DMS 273 (cell line): ENCODE measurements around the gene SLC66A2.
A peak's percentile ranks its signal among the peaks of the same experiment; 100 is the strongest.

Experiments
- DNase-seq: peaks from one replicate; lab custom pipeline; 2025; ENCODE audit not compliant: unreplicated experiment; lab: John Stamatoyannopoulos, UW

The SLC66A2 gene

GRCh38 chr18:79938196-79938595, 13.3 kb downstream of the SLC66A2 start:
- no peak for DNase-seq

- no peak for DNase-seq
These were observed 14.2 kb downstream of the SLC66A2 start for GRCh38 chr18:79937103-79937860.

GRCh38 chr18:79936641-79937040, 14.8 kb downstream of the SLC66A2 start:
- no peak for DNase-seq

GRCh38 chr18:79935925-79936324, 15.5 kb downstream of the SLC66A2 start:
- no peak for DNase-seq

DNA sequence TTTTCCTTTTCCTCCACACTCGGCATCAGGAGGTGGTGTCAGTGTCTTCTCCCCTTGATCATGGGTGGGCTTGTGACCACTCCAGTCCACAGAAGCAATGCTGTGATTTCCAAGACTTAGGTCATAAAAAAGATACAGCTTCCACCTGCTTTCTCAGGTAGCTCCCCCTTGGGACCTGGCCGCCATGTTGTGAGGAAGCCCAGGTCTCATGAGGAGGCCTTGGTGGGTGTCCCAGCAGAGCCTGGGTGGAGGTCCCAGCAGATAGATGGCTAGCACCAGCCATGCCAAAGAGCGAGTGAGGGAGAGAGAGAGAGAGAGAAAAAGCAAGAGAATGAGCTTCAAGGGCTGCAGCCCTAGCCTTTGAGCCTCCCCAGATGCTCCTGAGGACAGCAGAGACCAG, 16.0 kb downstream of the SLC66A2 start:
- no peak for DNase-seq

- DNase-seq, result no peak
These were observed 16.4 kb downstream of the SLC66A2 start for GRCh38 chr18:79935098-79935480.

GRCh38 chr18:79934311-79935097, 16.9 kb downstream of the SLC66A2 start:
- no peak for DNase-seq

- no peak for DNase-seq
These were observed 17.7 kb downstream of the SLC66A2 start for GRCh38 chr18:79933765-79934164.

GRCh38 chr18:79932907-79933306, 18.5 kb downstream of the SLC66A2 start:
- no peak for DNase-seq

GRCh38 chr18:79931475-79931874, 20.0 kb downstream of the SLC66A2 start:
- no peak for DNase-seq

- DNase-seq, result no peak
These were observed 21.3 kb downstream of the SLC66A2 start for GRCh38 chr18:79930020-79930642.

- no peak for DNase-seq
These were observed 22.9 kb downstream of the SLC66A2 start for GRCh38 chr18:79928563-79928960.

DNA sequence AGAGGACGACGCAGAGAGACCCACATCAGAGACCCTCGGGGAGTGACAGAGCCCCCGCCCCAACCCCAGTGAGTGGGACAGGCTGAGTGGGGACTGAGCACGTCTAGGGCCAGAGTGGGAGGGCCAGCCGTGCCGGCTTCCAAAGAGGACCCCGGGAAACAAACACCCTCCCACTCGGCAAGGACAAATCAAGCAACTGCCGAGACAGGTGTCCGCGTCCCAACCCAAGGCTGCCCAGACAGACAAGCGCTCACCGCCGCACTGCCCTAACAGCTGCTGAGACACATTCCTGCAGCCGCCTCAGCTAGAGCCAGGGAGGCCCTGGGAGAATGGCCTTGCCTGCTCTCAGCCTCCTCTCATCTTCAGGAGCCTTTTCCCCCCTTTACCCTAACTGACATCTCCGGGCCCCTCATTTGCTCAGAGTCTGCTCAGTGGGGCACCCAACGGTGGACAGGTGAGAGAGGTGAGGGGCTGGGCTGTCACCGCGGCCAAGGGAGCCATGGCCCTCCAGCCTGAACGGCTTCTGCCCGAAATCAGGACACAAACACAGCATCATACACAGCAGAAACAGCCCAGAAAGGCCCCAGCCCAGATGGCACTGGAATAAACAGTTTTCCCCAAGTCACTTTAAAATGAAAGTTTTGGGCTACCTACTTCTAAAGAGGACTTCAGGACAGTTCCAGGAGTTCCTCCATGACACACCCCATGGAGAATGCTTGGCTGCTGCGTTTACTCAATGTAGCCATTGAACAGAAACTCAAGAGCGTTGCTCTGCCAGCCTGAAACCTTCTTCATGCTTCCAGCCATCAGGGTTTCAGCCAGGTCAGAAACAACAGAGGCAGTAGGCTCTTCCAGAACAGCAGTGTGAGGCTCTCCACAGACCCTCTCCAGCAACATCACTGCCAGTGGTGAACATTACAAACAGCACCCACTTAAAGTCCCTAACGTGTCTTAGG, 23.6 kb downstream of the SLC66A2 start:
- no peak for DNase-seq

GRCh38 chr18:79926715-79927606, 24.5 kb downstream of the SLC66A2 start:
- no peak for DNase-seq

DNA sequence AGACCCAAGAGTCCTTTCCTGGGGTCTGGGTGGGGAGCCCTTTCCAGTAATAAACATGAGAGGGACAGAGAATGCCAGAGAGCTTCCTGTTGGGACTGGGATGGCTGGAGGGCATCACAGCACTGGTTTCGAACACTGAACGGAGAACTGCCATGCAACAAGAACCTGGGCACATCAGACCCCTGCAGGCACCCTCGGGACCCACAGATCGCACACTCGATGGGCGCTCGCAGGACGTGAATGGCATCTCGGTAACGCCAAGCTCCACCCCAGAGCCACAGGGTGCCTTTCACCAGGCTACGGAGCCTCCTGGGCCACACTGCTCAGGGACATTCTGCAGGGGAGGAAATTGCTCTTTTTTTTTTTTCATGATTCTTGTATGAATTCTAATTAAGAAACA, 25.1 kb downstream of the SLC66A2 start:
- no peak for DNase-seq

GRCh38 chr18:79924814-79925731, 26.4 kb downstream of the SLC66A2 start:
- DNase-seq, result peak; percentile 95

DNA sequence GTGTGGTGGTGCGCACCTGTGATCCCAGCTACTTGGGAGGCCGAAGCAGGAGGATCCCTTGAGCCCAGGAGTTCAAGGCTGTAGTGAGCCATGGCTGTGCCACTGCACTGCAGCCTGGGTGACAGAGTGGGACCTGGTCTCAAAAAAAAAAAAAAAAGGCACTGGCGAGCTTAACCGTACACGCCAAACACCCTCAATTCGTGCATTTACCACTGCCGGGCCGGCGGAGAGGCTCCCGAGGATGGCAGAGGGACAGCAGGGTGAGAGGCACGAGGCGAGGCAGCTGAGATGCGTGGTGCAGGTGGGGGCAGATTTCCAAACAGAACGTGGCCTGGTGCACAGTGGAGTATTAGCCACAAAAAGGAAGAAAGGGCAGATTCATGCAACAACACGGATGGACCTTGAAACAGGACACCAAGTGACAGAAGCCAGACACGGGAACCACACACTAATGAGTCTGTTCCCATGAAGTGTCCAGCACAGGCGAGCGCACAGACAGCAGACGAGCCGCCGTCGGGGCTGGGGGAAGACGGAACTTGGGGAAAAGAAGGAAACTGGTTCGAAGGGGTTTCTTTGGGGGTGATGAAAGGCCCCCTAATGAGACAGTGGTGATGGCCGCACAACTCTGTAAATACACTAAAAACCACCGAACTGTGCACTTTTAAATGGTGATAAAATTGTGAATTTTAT, 27.4 kb downstream of the SLC66A2 start:
- DNase-seq, result no peak

GRCh38 chr18:79922971-79923411, 28.5 kb downstream of the SLC66A2 start:
- no peak for DNase-seq
